Liver (tissue), 9 donors: ENCODE results near the gene ENPP3. TPM values are rescaled to one million over a fixed set of nuclear protein-coding genes. Genes with fewer than 3 reads are reported as not detected.

Source experiments
- DNase-seq: peaks from one replicate; pipeline ENCODE4 v3.0.0-alpha.2; 2017; ENCODE audit warnings: low spot score
- H3K27ac ChIP-seq, 2 donors: one replicate each; pipeline ENCODE4 v1.7.0; 2013; ENCODE audit warnings: inconsistent platforms in 2 of 2, low read length in 2 of 2, control low read depth in 1 of 2, low read depth in 1 of 2, mild to moderate bottlenecking in 1 of 2
- H3K27me3 ChIP-seq, 4 donors: one replicate each; pipeline versions ENCODE4 v1.6.1 to v1.7.0; 2013; ENCODE audit warnings: low read length in 3 of 4, inconsistent platforms in 1 of 4, mild to moderate bottlenecking in 1 of 4, moderate library complexity in 1 of 4; ENCODE audit not compliant: control insufficient read depth in 4 of 4, insufficient read depth in 4 of 4
- H3K36me3 ChIP-seq, 4 donors: one replicate each; pipeline versions ENCODE4 v1.6.1 to v1.7.0; 2013; ENCODE audit warnings: low read length in 3 of 4, mild to moderate bottlenecking in 3 of 4, low read depth in 1 of 4, moderate library complexity in 1 of 4; ENCODE audit not compliant: control insufficient read depth in 4 of 4, insufficient read depth in 3 of 4
- H3K4me1 ChIP-seq, 4 donors: one replicate each; pipeline versions ENCODE4 v1.6.1 to v1.7.0; 2013; ENCODE audit warnings: low read length in 3 of 4, mild to moderate bottlenecking in 3 of 4, moderate library complexity in 1 of 4; ENCODE audit not compliant: control insufficient read depth in 4 of 4, insufficient read depth in 4 of 4
- H3K4me3 ChIP-seq, 3 donors: one replicate each; pipeline versions ENCODE4 v1.6.1 to v1.7.0; 2013; ENCODE audit warnings: low read length in 3 of 3, control low read depth in 1 of 3, low read depth in 1 of 3, mild to moderate bottlenecking in 1 of 3
- H3K9ac ChIP-seq, 2 donors: one replicate each; pipeline ENCODE4 v1.7.0; 2013; ENCODE audit warnings: low read length in 2 of 2, mild to moderate bottlenecking in 2 of 2, moderate library complexity in 2 of 2, control low read depth in 1 of 2, low read depth in 1 of 2
- H3K9me3 ChIP-seq, 4 donors: one replicate each; pipeline versions ENCODE4 v1.6.1 to v1.7.0; 2013; ENCODE audit warnings: low read length in 3 of 4; ENCODE audit not compliant: control insufficient read depth in 4 of 4
- ATF3 ChIP-seq: IDR thresholded peaks from 2 replicates; pipeline ENCODE4 v1.6.1; 2016; ENCODE audit warnings: antibody characterized with exemption
- CTCF ChIP-seq: fragments of 150-350 bp; IDR thresholded peaks from 2 replicates; pipeline ENCODE4 v1.5.1; 2017; ENCODE audit warnings: improper control_type of control experiment, low read depth, low read length; ENCODE audit not compliant: missing input control
- EGR1 ChIP-seq, 2 donors: IDR thresholded peaks; 2 replicates each; pipeline ENCODE4 v1.6.1; 2016 to 2018; ENCODE audit warnings: antibody characterized with exemption in 2 of 2, low read depth in 2 of 2
- FOXA1 ChIP-seq: IDR thresholded peaks from 2 replicates; pipeline ENCODE4 v1.6.1; 2016; ENCODE audit warnings: antibody characterized with exemption
- FOXA2 ChIP-seq: IDR thresholded peaks from 2 replicates; pipeline ENCODE4 v1.6.1; 2016; ENCODE audit warnings: antibody characterized with exemption
- GABPA ChIP-seq, 2 donors: IDR thresholded peaks in 1 of 2; conservative IDR thresholded peaks in 1 of 2; 2 replicates each; pipeline ENCODE4 v1.6.1; 2016; ENCODE audit warnings: antibody characterized with exemption in 2 of 2, mild to moderate bottlenecking in 1 of 2, moderate library complexity in 1 of 2
- HNF4A ChIP-seq, 2 donors: conservative IDR thresholded peaks; 2 replicates each; pipeline ENCODE4 v1.6.1; 2016; ENCODE audit warnings: antibody characterized with exemption in 2 of 2, mild to moderate bottlenecking in 2 of 2
- HNF4G ChIP-seq: IDR thresholded peaks from 2 replicates; pipeline ENCODE4 v1.6.1; 2016; ENCODE audit warnings: antibody characterized with exemption
- JUND ChIP-seq, 2 donors: IDR thresholded peaks; 2 replicates each; pipeline ENCODE4 v1.6.1; 2016; ENCODE audit warnings: antibody characterized with exemption in 2 of 2
- MAX ChIP-seq: IDR thresholded peaks from 2 replicates; pipeline ENCODE4 v1.6.1; 2016; ENCODE audit warnings: antibody characterized with exemption
- NR2F2 ChIP-seq: IDR thresholded peaks from 2 replicates; pipeline ENCODE4 v1.6.1; 2016; ENCODE audit warnings: antibody characterized with exemption
- RAD21 ChIP-seq, 2 donors: IDR thresholded peaks; 2 replicates each; pipeline ENCODE4 v1.6.1; 2016; ENCODE audit warnings: antibody characterized with exemption in 2 of 2, mild to moderate bottlenecking in 2 of 2
- REST ChIP-seq: IDR thresholded peaks from 2 replicates; pipeline ENCODE4 v1.6.1; 2016; ENCODE audit warnings: antibody characterized with exemption, mild to moderate bottlenecking
- RXRA ChIP-seq, 2 donors: IDR thresholded peaks; 2 replicates each; pipeline ENCODE4 v1.6.1; 2017 to 2018; ENCODE audit warnings: antibody characterized with exemption in 2 of 2, mild to moderate bottlenecking in 1 of 2
- SP1 ChIP-seq: IDR thresholded peaks from 2 replicates; pipeline ENCODE4 v1.6.1; 2018; ENCODE audit warnings: antibody characterized with exemption, mild to moderate bottlenecking
- TAF1 ChIP-seq: conservative IDR thresholded peaks from 2 replicates; pipeline ENCODE4 v1.6.1; 2016; ENCODE audit warnings: antibody characterized with exemption, mild to moderate bottlenecking
- YY1 ChIP-seq: IDR thresholded peaks from 2 replicates; pipeline ENCODE4 v1.6.1; 2016; ENCODE audit warnings: antibody characterized with exemption, mild to moderate bottlenecking
- ZBTB33 ChIP-seq: IDR thresholded peaks from 2 replicates; pipeline ENCODE4 v1.6.1; 2016; ENCODE audit warnings: antibody characterized with exemption
- polyA plus RNA-seq, 2 donors: library from polyadenylated mRNA; stranded (reverse) in 1 of 2; unstranded in 1 of 2; fragments of 200-250 nt in 1 of 2; fragments of >200 nt in 1 of 2; fragmentation: Nextera tagmentation in 1 of 2; extraction: Ambion mirVana in 1 of 2; gene quantifications; one replicate each; pipeline versions ENCODE4 v1.2.1 to v1.2.3, GENCODE V29; 2013 to 2015
- total RNA-seq, 2 donors: library from RNA; depleted of rRNA; stranded (reverse); fragments of >200 nt; gene quantifications; one replicate each; pipeline ENCODE4 v1.2.3, GENCODE V29; 2014
- donor health status: healthy.
- donor health status: healthy.
- donor health status: healthy.
- donor health status: healthy.
- donor health status: healthy.

The ENPP3 gene
- total and polyA plus RNA-seq, 4 donors: 0.51 to 6.1 (median 1.1) TPM

GRCh38 chr6:131680868-131681267 is 43.8 kb downstream of the ENPP3 start (continued):
- TF ChIP-seq ZBTB33: no peak
- TF ChIP-seq CTCF: no peak
- TF ChIP-seq HNF4A (conservative IDR thresholded peaks at IDR 0.05): no peak

GRCh38 chr6:131681585-131681984 is 44.5 kb downstream of the ENPP3 start:
- TF ChIP-seq EGR1 (IDR thresholded peaks at IDR 0.05; ENCODE audit: low read depth in 2 of 2) (no peak), JUND (IDR thresholded peaks at IDR 0.05) (no peak), ATF3 (no peak), HNF4A (conservative IDR thresholded peaks at IDR 0.05) (no peak), YY1 (no peak), HNF4G (no peak), FOXA2 (no peak), RXRA (IDR thresholded peaks at IDR 0.05) (no peak), GABPA (IDR thresholded peaks at IDR 0.05 in 1 of 2, conservative IDR thresholded peaks at IDR 0.05 in 1 of 2) (no peak), REST (no peak), MAX (no peak), SP1 (no peak), FOXA1 (no peak), CTCF (no peak), RAD21 (IDR thresholded peaks at IDR 0.05) (no peak), TAF1 (no peak), NR2F2 (no peak), ZBTB33 (no peak)
- Histone ChIP-seq H3K4me3 (no peak overlapping the region), H3K27ac (no peak overlapping the region), H3K9me3 (no peaks in the 10 kb centered on the region), H3K9ac (no peak overlapping the region), H3K27me3 (no peaks in the 10 kb centered on the region), H3K36me3 (peaks cover 0 to 2% (median 0%) of the 10 kb centered on the region in 4 donors), H3K4me1 (no peaks in the 10 kb centered on the region)
- no peak for DNase-seq
